Measurements from ENCODE around the gene EPRS1.
"Not testable (repeated sequence)": the region's sequence is repeated elsewhere in the genome, so short reads cannot be mapped to it uniquely, and the experiment has no call there.

EPRS1 gene

GRCh38 chr1:220038640-220039039, 7.7 kb downstream of the EPRS1 start:
- TF ChIP-seq Cebpa-rat (IDR thresholded peaks at IDR 0.05) = no peak
- Histone ChIP-seq H4K20me1 (peaks cover 93% of the 10 kb centered on the region), H3K4me2 (no peak overlapping the region), H3K9me3 (no peaks in the 10 kb centered on the region), H3K4me1 (peaks cover 4% of the 10 kb centered on the region; the same call in 1 of the 2 replicates), H3K27me3 (no peaks in the 10 kb centered on the region), H3K27ac (no peak overlapping the region), H3K4me3 (no peak overlapping the region), H3K9ac (no peak overlapping the region), H3K36me3 (peaks cover 77% of the 10 kb centered on the region)

- H3K9me3 ChIP-seq, H3K4me1 ChIP-seq, H3K27me3 ChIP-seq, H3K4me2 ChIP-seq, H3K4me3 ChIP-seq, H3K27ac ChIP-seq, H3K9ac ChIP-seq: not testable (repeated sequence)
- Histone ChIP-seq H3K36me3 (peaks cover 83% of the 10 kb centered on the region), H4K20me1 (peaks cover 85% of the 10 kb centered on the region)
Observed at GRCh38 chr1:220037810-220038209, 8.5 kb downstream of the EPRS1 start.

GRCh38 chr1:220032911-220033310, 13.4 kb downstream of the EPRS1 start:
- Histone ChIP-seq H4K20me1 (peaks cover 36% of the 10 kb centered on the region), H3K27me3 (no peaks in the 10 kb centered on the region), H3K36me3 (peaks cover 85% of the 10 kb centered on the region), H3K9me3 (no peaks in the 10 kb centered on the region), H3K9ac (no peak overlapping the region), H3K27ac (no peak overlapping the region), H3K4me3 (no peak overlapping the region), H3K4me2 (no peak overlapping the region), H3K4me1 (no peaks in the 10 kb centered on the region)
- TF ChIP-seq Cebpa-rat (IDR thresholded peaks at IDR 0.05) = no peak

GRCh38 chr1:220031287-220031686, 15.0 kb downstream of the EPRS1 start:
- Histone ChIP-seq H3K4me3 (no peak overlapping the region), H3K9me3 (no peaks in the 10 kb centered on the region), H3K27me3 (no peaks in the 10 kb centered on the region), H3K36me3 (peaks cover 91% of the 10 kb centered on the region), H3K9ac (no peak overlapping the region), H3K4me2 (no peak overlapping the region), H3K4me1 (no peaks in the 10 kb centered on the region), H4K20me1 (peaks cover 20% of the 10 kb centered on the region), H3K27ac (no peak overlapping the region)
- no peak for TF ChIP-seq Cebpa-rat (IDR thresholded peaks at IDR 0.05)

GRCh38 chr1:220028346-220028895, 17.9 kb downstream of the EPRS1 start:
- peaks cover 92% of the 10 kb centered on the region for H3K36me3 ChIP-seq
- H3K4me2 ChIP-seq = no peak overlapping the region
- H3K4me3 ChIP-seq = no peak overlapping the region
- no peaks in the 10 kb centered on the region for H3K4me1 ChIP-seq
- H3K9me3 ChIP-seq = no peaks in the 10 kb centered on the region
- no peak overlapping the region for H3K27ac ChIP-seq
- H3K27me3 ChIP-seq = no peaks in the 10 kb centered on the region
- H3K9ac ChIP-seq = no peak overlapping the region
- no peaks in the 10 kb centered on the region; the same call in 1 of the 2 replicates for H4K20me1 ChIP-seq
- TF ChIP-seq Cebpa-rat (IDR thresholded peaks at IDR 0.05) = no peak

GRCh38 chr1:220019071-220019470, 27.2 kb downstream of the EPRS1 start:
- no peak overlapping the region for H3K4me3 ChIP-seq
- no peaks in the 10 kb centered on the region for H3K9me3 ChIP-seq
- no peaks in the 10 kb centered on the region for H3K4me1 ChIP-seq
- no peak overlapping the region for H3K9ac ChIP-seq
- no peak for TF ChIP-seq Cebpa-rat (IDR thresholded peaks at IDR 0.05)
- peaks cover 89% of the 10 kb centered on the region for H3K36me3 ChIP-seq
- H3K27me3 ChIP-seq = no peaks in the 10 kb centered on the region
- H4K20me1 ChIP-seq = peaks cover 5% of the 10 kb centered on the region; the same call in 1 of the 2 replicates
- H3K4me2 ChIP-seq = no peak overlapping the region
- H3K27ac ChIP-seq = no peak overlapping the region

GRCh38 chr1:220013497-220013896, 32.8 kb downstream of the EPRS1 start:
- Histone ChIP-seq H3K4me3 (no peak overlapping the region), H3K9me3 (no peaks in the 10 kb centered on the region), H4K20me1 (no peaks in the 10 kb centered on the region), H3K4me2 (no peak overlapping the region), H3K9ac (no peak overlapping the region), H3K36me3 (peaks cover 84% of the 10 kb centered on the region), H3K4me1 (peaks cover 9% of the 10 kb centered on the region), H3K27me3 (no peaks in the 10 kb centered on the region), H3K27ac (no peak overlapping the region)
- TF ChIP-seq Cebpa-rat (IDR thresholded peaks at IDR 0.05) = no peak

- Histone ChIP-seq H3K27ac (no peak overlapping the region), H3K36me3 (peaks cover 83% of the 10 kb centered on the region), H3K4me2 (no peak overlapping the region)
Observed at GRCh38 chr1:220012259-220012658, 34.0 kb downstream of the EPRS1 start.

GRCh38 chr1:220011620-220012019, 34.7 kb downstream of the EPRS1 start:
- Histone ChIP-seq H3K4me2 (no peak overlapping the region), H4K20me1 (0 out of 2 replicates have a peak, but pooled peaks cover 6% of the 10 kb centered on the region), H3K9ac (no peak overlapping the region), H3K27ac (no peak overlapping the region), H3K4me3 (no peak overlapping the region), H3K4me1 (peaks cover 9% of the 10 kb centered on the region), H3K36me3 (peaks cover 83% of the 10 kb centered on the region), H3K27me3 (no peaks in the 10 kb centered on the region), H3K9me3 (no peaks in the 10 kb centered on the region)
- TF ChIP-seq Cebpa-rat (IDR thresholded peaks at IDR 0.05) = no peak

More at GRCh38 chr1:220012259-220012658, 34.0 kb downstream of the EPRS1 start:
- H3K27me3 ChIP-seq = no peaks in the 10 kb centered on the region
- no peak overlapping the region for H3K9ac ChIP-seq
- no peak overlapping the region for H3K4me3 ChIP-seq
- H4K20me1 ChIP-seq = 0 out of 2 replicates have a peak, but pooled peaks cover 6% of the 10 kb centered on the region
- H3K9me3 ChIP-seq = no peaks in the 10 kb centered on the region
- peaks cover 9% of the 10 kb centered on the region for H3K4me1 ChIP-seq
- no peak for TF ChIP-seq Cebpa-rat (IDR thresholded peaks at IDR 0.05)

GRCh38 chr1:220007438-220007837, 38.9 kb downstream of the EPRS1 start:
- no peak overlapping the region for H3K4me2 ChIP-seq
- H3K4me3 ChIP-seq = no peak overlapping the region
- H3K4me1 ChIP-seq = peaks cover 6% of the 10 kb centered on the region
- H4K20me1 ChIP-seq = 0 out of 2 replicates have a peak, but pooled peaks cover 6% of the 10 kb centered on the region
- no peak overlapping the region for H3K9ac ChIP-seq
- peaks cover 77% of the 10 kb centered on the region for H3K36me3 ChIP-seq
- H3K27ac ChIP-seq = no peak overlapping the region
- H3K27me3 ChIP-seq = no peaks in the 10 kb centered on the region
- no peaks in the 10 kb centered on the region for H3K9me3 ChIP-seq
- no peak for TF ChIP-seq Cebpa-rat (IDR thresholded peaks at IDR 0.05)

GRCh38 chr1:220005489-220005888, 40.8 kb downstream of the EPRS1 start:
- Histone ChIP-seq H3K9ac (no peak overlapping the region), H3K4me1 (no peaks in the 10 kb centered on the region), H3K27ac (no peak overlapping the region), H3K36me3 (peaks cover 90% of the 10 kb centered on the region), H3K27me3 (no peaks in the 10 kb centered on the region), H3K4me2 (no peak overlapping the region), H4K20me1 (0 out of 2 replicates have a peak, but pooled peaks cover 6% of the 10 kb centered on the region), H3K9me3 (no peaks in the 10 kb centered on the region), H3K4me3 (no peak overlapping the region)
- no peak for TF ChIP-seq Cebpa-rat (IDR thresholded peaks at IDR 0.05)
